ENCODE results near the gene ENO2. TPM values are rescaled to one million over a fixed set of nuclear protein-coding genes. Genes with fewer than 3 reads are reported as not detected.

ENO2 gene
- polyA plus RNA-seq, 1 of the 3 experiments (the other 2 are of a cell fraction) = 50.6 TPM

GRCh38 chr12:6963791-6964413, 49.5 kb downstream of the ENO2 start:
- POLR2A ChIA-PET = interaction anchor here (1.2 to 6.8 kb wide), 3 partner anchors 19 to 91 kb away, joined by 3 to 62 read pairs (median 6); partner anchors contain the start of genes C12orf57, RNU7-1 and SPSB2
- Histone ChIP-seq H3K9me3 (no peaks in the 10 kb centered on the region), H3F3A (replicated peaks; ENCODE audit: insufficient read depth) (peaks cover 29% of the 10 kb centered on the region), H3K4me1 (ENCODE audit: control insufficient read depth in 1 of 2, insufficient read depth in 2 of 2, low read depth in 1 of 2, low read length in 1 of 2) (peaks cover 2 to 17% of the 10 kb centered on the region in 2 experiments; a peak in 3 of 4 replicates), H3K4me3 (ENCODE audit: low read depth in 2 of 2, low read length in 1 of 2) (no peak overlapping the region), H4K20me1 (ENCODE audit: insufficient read depth) (no peaks in the 10 kb centered on the region), H3K79me2 (ENCODE audit: insufficient read depth) (peaks cover 12% of the 10 kb centered on the region), H3K9ac (no peak overlapping the region), H2AFZ (ENCODE audit: low read depth) (no peak overlapping the region), H3K4me2 (no peak overlapping the region), H3K27ac (ENCODE audit: low read depth in 2 of 2, low read length in 1 of 2) (no peak overlapping the region; a peak in 1 of 4 replicates), H3K27me3 (ENCODE audit: insufficient read depth) (no peaks in the 10 kb centered on the region), H3K36me3 (replicated peaks in 1 of 2; ENCODE audit: control insufficient read depth in 1 of 2, insufficient read depth in 2 of 2, low read length in 1 of 2) (peaks cover 23 to 44% of the 10 kb centered on the region in 2 experiments), H3K9me2 (no peaks in the 10 kb centered on the region)
- CTCF ChIA-PET = interaction anchor here (1.0 to 8.0 kb wide), 14 partner anchors 8 to 200 kb away, joined by 3 to 114 read pairs (median 6); partner anchors contain the start of genes C12orf57, C1RL and RNU7-1
- DNase-seq = peak; percentile 24
- TF ChIP-seq MXI1 (IDR thresholded peaks at IDR 0.05; ENCODE audit: low read depth, low read length) = no peak
- no peak for TF ChIP-seq RAD21 (IDR thresholded peaks at IDR 0.05; ENCODE audit: low read length)
- TF ChIP-seq TEAD4 (IDR thresholded peaks at IDR 0.05; ENCODE audit: borderline replicate concordance, insufficient read depth) = no peak
- TF ChIP-seq RFX5 (IDR thresholded peaks at IDR 0.05; ENCODE audit: low read length) = no peak
- TF ChIP-seq GABPA (IDR thresholded peaks at IDR 0.05; ENCODE audit: low read depth) = no peak
- TF ChIP-seq POLR2AphosphoS5 (IDR thresholded peaks at IDR 0.05; ENCODE audit: low read depth, low read length) = no peak
- TF ChIP-seq YY1 (IDR thresholded peaks at IDR 0.05; ENCODE audit: low read depth) = 0 out of 2 replicates have a peak, but pooled peaks have one; percentile 20
- WGBS (ENCODE audit: low lambda C conversion rate) = 87% methylated on average over 8 of the region's 17 CpGs

GRCh38 chr12:6964605-6965025, 50.2 kb downstream of the ENO2 start:
- Histone ChIP-seq H3K9me2 (no peaks in the 10 kb centered on the region), H3K4me2 (no peak overlapping the region), H3K9ac (no peak overlapping the region), H3K4me1 (ENCODE audit: control insufficient read depth in 1 of 2, insufficient read depth in 2 of 2, low read depth in 1 of 2, low read length in 1 of 2) (peaks cover 6 to 22% of the 10 kb centered on the region in 2 experiments; a peak in 3 of 4 replicates), H3K27me3 (ENCODE audit: insufficient read depth) (no peaks in the 10 kb centered on the region), H3K79me2 (ENCODE audit: insufficient read depth) (peaks cover 19% of the 10 kb centered on the region), H3K9me3 (no peaks in the 10 kb centered on the region), H2AFZ (ENCODE audit: low read depth) (no peak overlapping the region), H3K36me3 (replicated peaks in 1 of 2; ENCODE audit: control insufficient read depth in 1 of 2, insufficient read depth in 2 of 2, low read length in 1 of 2) (peaks cover 28 to 46% of the 10 kb centered on the region in 2 experiments), H3F3A (replicated peaks; ENCODE audit: insufficient read depth) (peaks cover 29% of the 10 kb centered on the region), H3K4me3 (ENCODE audit: low read depth in 2 of 2, low read length in 1 of 2) (no peak overlapping the region; a peak in 1 of 4 replicates), H3K27ac (ENCODE audit: low read depth in 2 of 2, low read length in 1 of 2) (peak overlapping the region; percentile 42 to 47; a peak in 3 of 4 replicates), H4K20me1 (ENCODE audit: insufficient read depth) (no peaks in the 10 kb centered on the region)
- TF ChIP-seq GABPA (IDR thresholded peaks at IDR 0.05; ENCODE audit: low read depth) (no peak), SIN3A (IDR thresholded peaks at IDR 0.05; ENCODE audit: borderline replicate concordance, low read depth, low read length) (no peak), NFIC (IDR thresholded peaks at IDR 0.05; ENCODE audit: borderline replicate concordance) (no peak), POLR2AphosphoS5 (IDR thresholded peaks at IDR 0.05; ENCODE audit: low read depth, low read length) (0 out of 2 replicates have a peak, but pooled peaks have one; percentile 1)
- CTCF ChIA-PET = interaction anchor here (0.5 to 8.0 kb wide), 23 partner anchors 9 to 199 kb away, joined by 3 to 114 read pairs (median 4); partner anchors contain the start of genes C12orf57, C1RL and RNU7-1
- 64% methylated on average over 5 of the region's 8 CpGs for WGBS (ENCODE audit: low lambda C conversion rate)
- no peak for DNase-seq
- POLR2A ChIA-PET = interaction anchor here (1.0 to 6.8 kb wide), 4 partner anchors 19 to 91 kb away, joined by 3 to 62 read pairs (median 4); partner anchors contain the start of genes C12orf57, RNU7-1 and SPSB2

Data from SK-N-SH (cell line).